ENCODE results near the gene KIAA0232.

Gene KIAA0232

DNA sequence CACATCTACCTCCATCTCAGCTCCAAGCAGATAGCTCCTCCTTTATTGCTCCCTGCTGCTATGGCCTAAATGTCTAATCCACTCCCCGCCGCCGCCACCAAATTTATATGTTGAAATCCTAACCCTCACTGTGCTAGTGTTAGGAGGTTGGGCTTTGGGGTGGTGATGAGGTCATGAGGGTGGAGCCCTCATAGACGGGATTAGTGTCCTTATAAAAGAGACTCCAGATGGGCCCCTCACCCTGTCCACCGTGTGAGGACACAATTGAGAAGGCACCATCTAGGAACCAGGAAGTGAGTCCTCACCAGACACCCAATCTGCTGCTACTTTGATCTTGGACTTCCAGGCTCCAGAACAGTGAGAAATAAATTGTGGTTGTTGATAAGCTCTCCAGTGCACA is 113.5 kb downstream of the KIAA0232 start:
- TF ChIP-seq EZH2phosphoT487 (IDR thresholded peaks at IDR 0.05; ENCODE audit: low read length) (no peak), EZH2 (optimal IDR thresholded peaks at IDR 0.05; ENCODE audit: low read depth, low read length) (no peak)
- TF ChIP-seq, protein P1, sequence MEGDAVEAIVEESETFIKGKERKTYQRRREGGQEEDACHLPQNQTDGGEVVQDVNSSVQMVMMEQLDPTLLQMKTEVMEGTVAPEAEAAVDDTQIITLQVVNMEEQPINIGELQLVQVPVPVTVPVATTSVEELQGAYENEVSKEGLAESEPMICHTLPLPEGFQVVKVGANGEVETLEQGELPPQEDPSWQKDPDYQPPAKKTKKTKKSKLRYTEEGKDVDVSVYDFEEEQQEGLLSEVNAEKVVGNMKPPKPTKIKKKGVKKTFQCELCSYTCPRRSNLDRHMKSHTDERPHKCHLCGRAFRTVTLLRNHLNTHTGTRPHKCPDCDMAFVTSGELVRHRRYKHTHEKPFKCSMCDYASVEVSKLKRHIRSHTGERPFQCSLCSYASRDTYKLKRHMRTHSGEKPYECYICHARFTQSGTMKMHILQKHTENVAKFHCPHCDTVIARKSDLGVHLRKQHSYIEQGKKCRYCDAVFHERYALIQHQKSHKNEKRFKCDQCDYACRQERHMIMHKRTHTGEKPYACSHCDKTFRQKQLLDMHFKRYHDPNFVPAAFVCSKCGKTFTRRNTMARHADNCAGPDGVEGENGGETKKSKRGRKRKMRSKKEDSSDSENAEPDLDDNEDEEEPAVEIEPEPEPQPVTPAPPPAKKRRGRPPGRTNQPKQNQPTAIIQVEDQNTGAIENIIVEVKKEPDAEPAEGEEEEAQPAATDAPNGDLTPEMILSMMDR (IDR thresholded peaks at IDR 0.05; ENCODE audit: low read length): no peak
- Histone ChIP-seq H3K9ac (ENCODE audit: low read length) (no peak overlapping the region), H2AFZ (ENCODE audit: low read length) (no peak overlapping the region), H3K27me3 (replicated peaks; ENCODE audit: insufficient read depth, low read length) (no peaks in the 10 kb centered on the region), H4K20me1 (ENCODE audit: insufficient read depth, low read length) (no peaks in the 10 kb centered on the region), H3K9me3 (replicated peaks; ENCODE audit: insufficient read depth, low read length) (no peaks in the 10 kb centered on the region), H3K4me1 (ENCODE audit: low read length) (no peaks in the 10 kb centered on the region), H3K4me2 (ENCODE audit: low read depth, low read length) (no peak overlapping the region), H3K9me2 (replicated peaks; ENCODE audit: insufficient read depth, low read length) (no peaks in the 10 kb centered on the region), H3K4me3 (ENCODE audit: low read length) (no peak overlapping the region), H3K27ac (ENCODE audit: low read length) (no peak overlapping the region), H3K36me3 (replicated peaks; ENCODE audit: insufficient read depth, low read length) (no peaks in the 10 kb centered on the region), H3K79me2 (ENCODE audit: low read length) (no peaks in the 10 kb centered on the region), H3F3A (ENCODE audit: insufficient read depth, low read length) (no peaks in the 10 kb centered on the region)
- no peak for DNase-seq

DNA sequence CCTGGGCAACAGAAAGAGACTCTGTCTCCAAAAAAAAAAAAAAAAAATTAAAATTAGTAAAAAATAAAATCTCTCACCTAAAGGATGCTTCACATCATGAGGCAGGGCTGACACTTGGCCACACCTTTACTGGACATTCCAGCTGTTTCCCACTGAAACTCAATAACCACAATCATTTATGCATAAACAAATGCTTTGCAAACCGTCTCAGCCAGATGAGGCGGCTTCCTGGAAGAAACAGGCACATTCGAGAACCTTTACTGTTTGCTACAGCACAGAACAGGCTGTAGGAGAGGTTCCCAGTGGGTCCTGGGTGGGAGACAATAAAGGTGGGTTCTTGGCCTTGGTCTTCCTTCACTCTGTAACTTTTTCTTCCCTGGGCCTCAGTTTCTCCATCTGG is 116.2 kb downstream of the KIAA0232 start:
- TF ChIP-seq, protein P1 (IDR thresholded peaks at IDR 0.05; ENCODE audit: low read length): no peak
- TF ChIP-seq EZH2phosphoT487 (IDR thresholded peaks at IDR 0.05; ENCODE audit: low read length): no peak
- no peak for TF ChIP-seq EZH2 (optimal IDR thresholded peaks at IDR 0.05; ENCODE audit: low read depth, low read length)
- H2AFZ ChIP-seq (ENCODE audit: low read length): no peak overlapping the region
- no peaks in the 10 kb centered on the region for H3K9me3 ChIP-seq (replicated peaks; ENCODE audit: insufficient read depth, low read length)

DNA sequence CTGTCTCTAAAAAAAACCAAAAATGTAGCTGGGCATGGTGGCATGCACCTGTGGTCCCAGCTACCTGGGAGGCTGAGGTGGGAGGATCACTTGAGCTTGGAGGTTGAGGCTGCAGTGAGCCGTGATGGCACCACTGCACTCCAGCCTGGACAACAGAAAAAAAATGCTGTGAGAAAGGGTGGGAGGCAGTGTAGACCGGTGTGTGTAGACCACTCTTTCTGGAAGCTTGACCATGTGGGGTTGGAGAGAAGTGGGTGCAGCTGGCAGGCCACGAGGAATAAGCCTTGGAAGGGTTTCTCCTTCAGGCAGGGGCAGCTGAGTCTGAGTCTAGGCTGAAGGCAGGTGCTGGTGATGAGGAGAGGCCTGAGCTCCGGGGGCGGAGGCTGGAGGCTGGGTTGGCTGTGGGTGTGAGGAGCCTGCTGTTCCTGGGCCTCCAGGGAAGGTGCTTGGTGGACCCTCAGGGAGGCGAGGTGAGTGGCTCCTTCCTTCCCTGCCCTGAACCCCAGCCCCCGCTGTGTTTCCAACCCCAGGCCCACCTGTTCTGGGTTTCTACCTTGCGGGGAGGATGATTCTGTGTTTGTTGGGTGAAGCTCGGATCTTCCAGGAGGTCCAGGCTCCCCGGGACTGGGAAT is 117.8 kb downstream of the KIAA0232 start:
- H3F3A ChIP-seq (ENCODE audit: insufficient read depth, low read length): no peaks in the 10 kb centered on the region
- no peaks in the 10 kb centered on the region for H3K27me3 ChIP-seq (replicated peaks; ENCODE audit: insufficient read depth, low read length)
- no peak overlapping the region for H3K9ac ChIP-seq (ENCODE audit: low read length)
- no peak for DNase-seq
- H3K9me3 ChIP-seq (replicated peaks; ENCODE audit: insufficient read depth, low read length): no peaks in the 10 kb centered on the region
- H4K20me1 ChIP-seq (ENCODE audit: insufficient read depth, low read length): no peaks in the 10 kb centered on the region
- H3K36me3 ChIP-seq (replicated peaks; ENCODE audit: insufficient read depth, low read length): no peaks in the 10 kb centered on the region
- no peaks in the 10 kb centered on the region for H3K79me2 ChIP-seq (ENCODE audit: low read length)
- no peaks in the 10 kb centered on the region for H3K9me2 ChIP-seq (replicated peaks; ENCODE audit: insufficient read depth, low read length)
- H2AFZ ChIP-seq (ENCODE audit: low read length): no peak overlapping the region
- no peak for TF ChIP-seq EZH2phosphoT487 (IDR thresholded peaks at IDR 0.05; ENCODE audit: low read length)
- TF ChIP-seq, protein P1 (IDR thresholded peaks at IDR 0.05; ENCODE audit: low read length): no peak
- no peak for TF ChIP-seq EZH2 (optimal IDR thresholded peaks at IDR 0.05; ENCODE audit: low read depth, low read length)
- no peak overlapping the region for H3K4me2 ChIP-seq (ENCODE audit: low read depth, low read length)
- H3K4me1 ChIP-seq (ENCODE audit: low read length): no peaks in the 10 kb centered on the region
- no peak overlapping the region for H3K4me3 ChIP-seq (ENCODE audit: low read length)
- H3K27ac ChIP-seq (ENCODE audit: low read length): no peak overlapping the region

More for the DNA sequence above, 116.2 kb downstream of the KIAA0232 start:
- Histone ChIP-seq H3K9me2 (replicated peaks; ENCODE audit: insufficient read depth, low read length) (no peaks in the 10 kb centered on the region), H3K4me3 (ENCODE audit: low read length) (no peak overlapping the region), H3K79me2 (ENCODE audit: low read length) (no peaks in the 10 kb centered on the region), H3K36me3 (replicated peaks; ENCODE audit: insufficient read depth, low read length) (no peaks in the 10 kb centered on the region), H3F3A (ENCODE audit: insufficient read depth, low read length) (no peaks in the 10 kb centered on the region), H3K9ac (ENCODE audit: low read length) (no peak overlapping the region), H4K20me1 (ENCODE audit: insufficient read depth, low read length) (no peaks in the 10 kb centered on the region), H3K27me3 (replicated peaks; ENCODE audit: insufficient read depth, low read length) (no peaks in the 10 kb centered on the region), H3K4me1 (ENCODE audit: low read length) (no peaks in the 10 kb centered on the region), H3K4me2 (ENCODE audit: low read depth, low read length) (no peak overlapping the region), H3K27ac (ENCODE audit: low read length) (no peak overlapping the region)
- DNase-seq: no peak
